Colon (tissue), 2 donors: Measurements from ENCODE around the gene YWHAQ.
"Not testable (repeated sequence)": the region's sequence is repeated elsewhere in the genome, so short reads cannot be mapped to it uniquely, and the experiment has no call there.

ENCODE experiments used
- FAIRE-seq: peaks from 2 replicates; lab custom pipeline; 2012; peaks lifted over from hg19 to GRCh38; lab: Jason Lieb, UNC
- donor health status: control.
- donor health status: control.

The YWHAQ gene

DNA sequence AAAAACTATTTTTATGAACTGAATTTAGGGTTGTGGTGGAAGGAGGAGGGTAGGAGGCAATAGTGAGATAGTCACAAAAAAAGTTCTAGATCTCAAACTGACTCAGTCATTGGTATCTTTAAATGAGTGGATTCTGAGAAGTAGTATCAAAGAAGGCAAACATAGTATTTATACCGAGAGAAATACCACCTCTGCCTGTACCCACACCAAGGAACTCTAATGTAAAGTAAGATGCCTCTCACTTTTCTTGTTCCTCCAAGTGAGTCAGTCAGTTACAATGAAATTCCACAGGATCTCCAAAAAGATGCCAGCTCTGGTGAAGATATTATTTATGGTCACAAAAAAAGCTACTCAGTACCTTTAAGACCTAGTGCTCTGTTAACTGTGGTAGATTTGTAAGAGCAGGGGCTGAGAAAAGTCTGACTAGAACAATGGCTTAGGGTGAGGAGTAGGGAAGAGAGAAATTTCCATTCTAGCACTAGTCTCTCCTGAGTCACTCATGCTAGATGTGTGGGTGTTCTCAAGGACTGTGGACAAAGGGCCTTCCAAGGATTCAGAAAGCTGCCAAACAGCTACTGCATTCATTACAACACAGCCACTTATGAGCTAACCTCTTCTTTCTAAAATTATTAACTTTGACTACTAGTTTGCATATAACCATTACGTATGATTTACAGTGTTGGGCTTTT, 36.3 kb downstream of the YWHAQ start:
- FAIRE-seq = no peak

- no peak for FAIRE-seq
These were observed 36.9 kb downstream of the YWHAQ start for GRCh38 chr2:9593925-9594324.

- no peak for FAIRE-seq
These were observed 38.1 kb downstream of the YWHAQ start for GRCh38 chr2:9592699-9593098.

DNA sequence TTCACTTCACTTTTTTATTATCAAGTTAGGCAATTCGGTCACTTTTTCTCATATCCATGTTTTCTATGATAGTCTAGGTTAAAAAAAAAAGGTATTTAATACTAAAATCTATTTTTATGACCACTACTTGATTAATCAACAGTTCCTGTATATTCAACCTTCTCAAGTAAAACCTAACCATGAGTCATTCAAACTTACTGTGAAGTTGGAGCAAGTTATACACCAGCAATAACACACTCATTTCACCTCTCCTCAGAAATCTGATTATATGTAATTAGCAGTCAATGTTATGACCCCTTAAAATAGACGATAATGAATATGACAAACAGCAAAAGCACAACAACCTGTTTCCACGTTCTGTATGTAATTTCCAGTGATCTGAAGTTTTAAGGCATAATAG, 40.2 kb downstream of the YWHAQ start:
- no peak for FAIRE-seq

GRCh38 chr2:9586465-9586864, 44.3 kb downstream of the YWHAQ start:
- FAIRE-seq = no peak

DNA sequence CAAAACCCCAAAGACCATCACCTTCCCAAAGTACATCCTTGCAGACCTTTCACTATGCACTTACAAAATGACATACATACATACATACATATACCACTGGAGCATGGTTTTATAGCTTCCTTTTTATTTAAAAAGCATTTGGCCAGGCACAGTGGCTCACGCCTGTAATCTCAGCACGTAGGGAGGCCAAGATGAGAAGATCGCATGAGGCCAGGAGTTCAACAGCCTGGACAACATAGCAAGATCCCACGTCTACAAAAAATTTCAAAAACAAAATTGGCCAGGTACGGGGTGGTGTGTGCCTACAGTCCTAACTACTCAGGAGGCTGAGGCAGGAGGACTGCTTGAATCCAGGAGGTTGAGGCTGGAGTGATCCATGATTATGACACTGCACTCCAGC, 45.3 kb downstream of the YWHAQ start:
- FAIRE-seq = no peak

DNA sequence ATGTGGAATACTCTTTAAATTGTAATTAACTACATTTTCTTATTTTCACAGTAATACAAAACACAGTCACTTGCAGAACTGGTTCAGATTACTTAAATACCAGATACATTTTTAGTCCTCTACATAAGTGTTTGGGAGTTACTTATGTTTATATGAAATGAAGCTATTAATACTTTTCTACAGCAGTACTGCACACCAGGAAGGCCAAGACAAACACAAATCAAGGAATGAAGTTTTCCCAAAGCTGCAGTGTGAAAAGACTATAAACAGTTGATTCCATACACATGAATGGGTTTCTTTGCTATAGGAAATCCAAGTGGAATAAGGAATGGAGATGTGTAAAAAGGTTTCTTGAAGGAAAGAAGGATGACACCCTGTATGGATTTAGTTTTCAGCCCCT, 45.9 kb downstream of the YWHAQ start:
- FAIRE-seq = not testable (repeated sequence)

GRCh38 chr2:9582624-9583023, 48.2 kb downstream of the YWHAQ start:
- FAIRE-seq = no peak

GRCh38 chr2:9578467-9579235, 52.1 kb downstream of the YWHAQ start:
- FAIRE-seq = no peak

DNA sequence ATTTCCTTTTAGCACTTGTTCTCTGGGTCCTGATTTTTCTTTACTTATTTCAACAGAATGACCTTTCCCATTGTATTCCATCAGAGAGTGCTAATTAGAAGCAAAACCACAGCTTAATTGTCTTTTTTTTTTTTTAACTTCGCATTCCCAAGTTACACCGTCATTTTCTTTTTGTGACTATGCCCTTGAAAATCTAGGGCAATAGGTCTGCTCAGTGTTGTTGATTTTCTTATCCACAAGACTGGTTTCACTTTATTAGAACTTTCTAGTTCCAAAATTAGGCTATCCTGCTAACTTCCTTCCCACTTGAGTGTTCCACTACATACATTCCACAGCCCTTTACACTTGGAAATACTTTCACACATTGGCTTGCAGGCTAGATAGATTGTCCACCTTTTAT, 56.5 kb downstream of the YWHAQ start:
- FAIRE-seq = no peak

GRCh38 chr2:9573840-9574239, 57.0 kb downstream of the YWHAQ start:
- no peak for FAIRE-seq

DNA sequence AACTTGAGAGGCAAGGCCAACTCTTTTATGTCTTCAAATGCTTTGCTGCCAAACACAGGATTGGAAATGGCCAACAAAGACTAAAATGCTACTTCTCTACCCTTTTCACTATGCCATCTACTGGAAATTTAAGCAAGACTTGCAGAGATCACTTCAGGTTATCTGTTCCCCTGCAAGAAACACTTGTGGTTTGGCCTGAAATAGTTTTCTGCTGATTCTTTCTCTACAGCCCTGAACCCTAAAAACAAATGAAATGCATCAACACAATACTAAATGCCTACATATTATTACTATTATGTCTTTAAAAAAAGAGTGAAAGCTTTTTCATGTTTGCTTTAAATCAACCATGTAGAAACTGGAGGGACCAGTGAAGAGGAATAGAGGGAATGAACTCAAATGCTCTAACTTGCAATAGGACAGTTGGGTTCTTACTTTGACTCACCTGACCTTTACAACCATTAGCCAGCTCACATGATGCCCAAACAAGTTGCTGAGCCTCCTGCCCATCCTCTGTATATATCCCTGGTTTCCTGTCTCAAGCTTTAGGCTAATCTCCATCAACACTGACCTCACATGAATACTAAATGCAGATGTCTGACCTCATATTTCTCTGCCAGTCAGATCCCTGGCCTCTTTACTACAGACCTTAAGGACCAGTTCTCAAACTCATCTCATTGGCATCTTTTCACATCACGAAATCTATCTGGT, 57.6 kb downstream of the YWHAQ start:
- FAIRE-seq = no peak

- no peak for FAIRE-seq
These were observed 60.4 kb downstream of the YWHAQ start for GRCh38 chr2:9570182-9571060.

GRCh38 chr2:9565436-9566153, 65.2 kb downstream of the YWHAQ start:
- no peak for FAIRE-seq

- no peak for FAIRE-seq
These were observed 70.2 kb downstream of the YWHAQ start for GRCh38 chr2:9560628-9561027.

DNA sequence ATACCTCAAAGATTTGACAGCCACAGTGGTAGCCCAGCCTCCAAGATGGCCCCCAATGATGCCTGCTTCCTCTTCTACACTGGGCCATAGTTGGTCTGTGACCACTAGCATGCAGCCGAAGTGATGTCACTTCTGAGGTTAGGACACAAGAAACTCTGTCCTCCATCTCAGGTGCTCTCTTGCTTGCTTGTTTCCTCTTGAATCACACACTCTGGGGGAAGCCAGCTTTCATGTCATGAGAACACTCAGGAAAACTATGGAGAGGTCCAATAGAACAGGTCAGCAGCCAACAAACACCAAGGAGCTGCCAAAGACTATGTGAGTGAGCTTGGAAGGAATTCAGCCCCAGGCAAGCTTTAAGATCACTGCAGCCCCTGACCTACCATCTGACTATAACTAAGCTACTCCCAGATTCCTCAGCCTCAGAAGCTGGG, 71.8 kb downstream of the YWHAQ start:
- FAIRE-seq = no peak

DNA sequence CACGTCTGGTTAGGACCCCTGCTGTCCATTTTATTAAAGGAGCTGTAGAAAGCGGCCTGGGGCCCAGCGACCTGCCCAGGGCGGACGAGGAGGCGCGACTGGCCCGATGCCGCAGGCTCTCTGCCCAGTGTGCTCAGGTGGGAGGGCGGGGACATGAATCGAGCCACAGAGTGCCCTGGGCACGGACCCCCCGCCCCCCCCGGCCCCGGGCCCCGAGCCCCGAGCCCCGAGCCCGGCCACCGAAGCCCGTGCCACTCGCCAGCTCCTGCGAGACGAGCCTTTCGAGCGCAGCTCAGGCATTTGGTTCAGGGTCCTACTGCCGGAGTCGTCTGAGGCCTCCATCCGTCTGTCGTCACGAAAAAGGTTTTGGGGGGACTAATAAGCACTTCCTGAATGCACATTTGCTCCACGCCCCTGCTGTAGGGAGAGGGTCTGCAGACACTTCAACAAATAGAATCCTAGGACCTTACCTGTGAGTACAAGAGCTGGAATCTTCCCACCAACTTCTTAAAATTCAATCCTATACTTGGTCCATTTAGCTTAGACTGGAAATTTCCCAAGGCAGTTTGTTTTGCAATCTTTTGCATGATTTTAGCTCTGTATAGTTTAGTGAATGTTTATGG, 74.6 kb downstream of the YWHAQ start:
- no peak for FAIRE-seq

GRCh38 chr2:9555297-9556120, 75.3 kb downstream of the YWHAQ start, which contains the start of gene ADAM17:
Gene ADAM17, minus strand, starts transcription at chr2:9555830. Its CDS starts 225 bp downstream, at chr2:9555605.
- no peak for FAIRE-seq

DNA sequence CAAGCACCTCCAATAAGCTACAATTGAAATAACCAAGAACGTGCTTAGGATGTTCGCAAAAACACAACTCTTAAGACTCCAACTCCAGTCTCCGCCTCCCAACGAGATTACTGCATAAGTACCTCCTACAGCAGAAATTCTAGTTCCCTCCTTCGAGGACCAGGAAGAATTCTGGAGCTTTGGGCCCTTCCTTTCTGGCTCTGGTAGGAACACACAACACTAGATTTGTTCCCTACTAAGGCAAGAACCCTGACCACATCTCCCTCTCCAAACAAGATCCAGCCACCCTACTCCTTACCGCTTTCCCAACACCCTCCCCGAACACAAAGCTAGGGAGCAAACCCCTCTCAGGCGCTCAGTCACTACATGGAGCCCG, 75.9 kb downstream of the YWHAQ start:
- FAIRE-seq = no peak
